ENCODE measurements around the gene RABL3.

The RABL3 gene

DNA sequence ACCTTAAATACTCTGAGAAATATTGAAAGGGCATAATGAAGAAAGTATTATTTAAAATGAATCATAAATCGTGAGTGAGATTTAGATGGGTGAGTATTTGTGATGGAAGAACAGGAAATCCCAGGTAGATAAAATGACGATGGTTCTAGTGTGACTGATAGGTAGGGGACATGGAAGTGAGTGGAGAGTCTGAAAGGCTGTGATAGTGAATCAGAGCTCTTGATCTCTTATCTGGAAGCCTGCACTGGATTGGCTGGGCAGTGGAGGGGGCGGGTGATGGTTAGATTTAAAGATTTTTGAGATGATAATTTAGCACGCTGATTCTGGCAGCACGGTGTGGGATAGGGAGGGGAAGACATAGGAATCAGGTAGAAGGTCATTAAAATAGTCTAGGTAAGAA, 80.4 kb downstream of the RABL3 start:
- DNase-seq (ENCODE audit: low read depth): no peak
- TF ChIP-seq, protein P1, sequence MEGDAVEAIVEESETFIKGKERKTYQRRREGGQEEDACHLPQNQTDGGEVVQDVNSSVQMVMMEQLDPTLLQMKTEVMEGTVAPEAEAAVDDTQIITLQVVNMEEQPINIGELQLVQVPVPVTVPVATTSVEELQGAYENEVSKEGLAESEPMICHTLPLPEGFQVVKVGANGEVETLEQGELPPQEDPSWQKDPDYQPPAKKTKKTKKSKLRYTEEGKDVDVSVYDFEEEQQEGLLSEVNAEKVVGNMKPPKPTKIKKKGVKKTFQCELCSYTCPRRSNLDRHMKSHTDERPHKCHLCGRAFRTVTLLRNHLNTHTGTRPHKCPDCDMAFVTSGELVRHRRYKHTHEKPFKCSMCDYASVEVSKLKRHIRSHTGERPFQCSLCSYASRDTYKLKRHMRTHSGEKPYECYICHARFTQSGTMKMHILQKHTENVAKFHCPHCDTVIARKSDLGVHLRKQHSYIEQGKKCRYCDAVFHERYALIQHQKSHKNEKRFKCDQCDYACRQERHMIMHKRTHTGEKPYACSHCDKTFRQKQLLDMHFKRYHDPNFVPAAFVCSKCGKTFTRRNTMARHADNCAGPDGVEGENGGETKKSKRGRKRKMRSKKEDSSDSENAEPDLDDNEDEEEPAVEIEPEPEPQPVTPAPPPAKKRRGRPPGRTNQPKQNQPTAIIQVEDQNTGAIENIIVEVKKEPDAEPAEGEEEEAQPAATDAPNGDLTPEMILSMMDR (IDR thresholded peaks at IDR 0.05; ENCODE audit: insufficient read depth, low read depth, low read length, missing control alignments): no peak
- H3K4me3 ChIP-seq (ENCODE audit: low read length): no peak overlapping the region

DNA sequence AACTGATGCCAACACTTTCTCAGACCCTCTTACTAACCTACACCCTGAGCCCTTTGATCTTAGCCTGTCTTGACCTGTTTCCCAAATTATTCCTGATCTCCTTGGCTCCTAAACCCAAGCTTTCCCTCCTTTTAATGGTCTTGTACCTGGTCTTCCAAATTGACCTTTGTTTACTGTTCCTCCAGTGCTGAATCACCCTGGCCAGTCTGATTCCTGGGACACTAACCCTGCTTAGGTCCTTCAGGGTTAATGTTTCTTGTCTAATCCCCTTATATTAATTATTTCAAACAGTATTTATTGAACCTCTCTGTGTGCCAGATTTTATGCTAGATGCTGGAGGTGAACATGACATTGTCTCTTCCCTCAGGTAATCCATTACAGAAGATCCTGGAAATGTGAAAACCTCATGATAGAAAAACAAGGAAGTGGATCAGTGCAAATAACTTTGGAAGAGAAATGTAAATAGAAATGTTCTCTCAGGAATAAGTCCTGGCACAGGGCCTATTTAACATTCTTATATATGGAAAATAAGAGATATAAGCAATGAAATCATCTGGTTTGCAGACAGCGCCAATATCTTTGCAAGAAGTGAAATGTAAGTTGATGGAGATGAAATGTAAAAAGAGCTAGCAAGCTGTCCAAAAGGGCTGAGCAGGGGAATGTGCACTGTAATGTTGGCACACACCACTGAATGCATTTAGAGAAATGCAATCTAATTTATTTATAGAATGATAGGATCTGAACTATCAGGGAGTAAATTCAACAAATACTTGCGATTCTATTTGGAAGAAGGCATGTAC, 81.0 kb downstream of the RABL3 start:
- TF ChIP-seq, protein P1 (IDR thresholded peaks at IDR 0.05; ENCODE audit: insufficient read depth, low read depth, low read length, missing control alignments): no peak
- H3K4me3 ChIP-seq (ENCODE audit: low read length): no peak overlapping the region
- no peak for DNase-seq (ENCODE audit: low read depth)

DNA sequence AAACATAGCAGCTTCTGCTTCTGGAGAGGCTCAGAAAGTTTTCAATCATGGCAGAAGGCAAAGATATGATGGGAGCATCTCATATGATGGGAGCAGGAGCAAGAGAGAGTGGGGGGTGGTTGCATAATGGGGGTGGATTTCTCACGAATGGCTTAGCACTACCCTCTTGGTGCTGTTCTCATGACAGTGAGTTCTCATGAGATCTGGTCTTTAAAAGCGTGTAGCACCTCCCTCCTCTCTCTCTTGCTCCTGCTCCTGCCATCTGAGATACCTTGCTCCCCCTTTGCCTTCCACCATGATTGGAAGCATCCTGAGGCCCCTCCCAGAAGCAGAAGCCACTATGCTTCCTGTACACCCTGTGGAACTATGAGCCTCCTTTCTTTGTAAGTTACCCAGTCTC, 82.5 kb downstream of the RABL3 start:
- H3K4me3 ChIP-seq (ENCODE audit: low read length): no peak overlapping the region
- no peak for DNase-seq (ENCODE audit: low read depth)
- TF ChIP-seq, protein P1 (IDR thresholded peaks at IDR 0.05; ENCODE audit: insufficient read depth, low read depth, low read length, missing control alignments): no peak

DNA sequence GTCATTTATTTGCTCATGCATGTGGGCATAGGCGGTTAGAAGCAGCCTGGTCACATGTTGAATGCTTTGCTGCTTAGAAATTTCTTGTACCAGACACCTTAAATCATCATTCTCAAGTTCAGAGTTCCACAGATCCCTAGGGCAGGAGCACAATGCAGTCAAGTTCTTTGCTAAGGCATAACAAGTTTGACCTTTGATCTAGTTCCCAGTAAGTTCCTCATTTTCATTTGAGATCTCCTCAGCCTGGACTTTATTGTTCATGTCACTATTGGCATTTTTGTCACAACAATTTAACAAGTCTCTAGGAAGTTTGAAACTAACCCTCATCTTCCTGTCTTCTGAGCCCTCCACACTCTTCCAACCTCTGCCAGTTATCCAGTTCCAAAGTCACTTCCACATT, 83.0 kb downstream of the RABL3 start:
- H3K4me3 ChIP-seq (ENCODE audit: low read length): no peak overlapping the region
- TF ChIP-seq, protein P1 (IDR thresholded peaks at IDR 0.05; ENCODE audit: insufficient read depth, low read depth, low read length, missing control alignments): no peak
- DNase-seq (ENCODE audit: low read depth): no peak

DNA sequence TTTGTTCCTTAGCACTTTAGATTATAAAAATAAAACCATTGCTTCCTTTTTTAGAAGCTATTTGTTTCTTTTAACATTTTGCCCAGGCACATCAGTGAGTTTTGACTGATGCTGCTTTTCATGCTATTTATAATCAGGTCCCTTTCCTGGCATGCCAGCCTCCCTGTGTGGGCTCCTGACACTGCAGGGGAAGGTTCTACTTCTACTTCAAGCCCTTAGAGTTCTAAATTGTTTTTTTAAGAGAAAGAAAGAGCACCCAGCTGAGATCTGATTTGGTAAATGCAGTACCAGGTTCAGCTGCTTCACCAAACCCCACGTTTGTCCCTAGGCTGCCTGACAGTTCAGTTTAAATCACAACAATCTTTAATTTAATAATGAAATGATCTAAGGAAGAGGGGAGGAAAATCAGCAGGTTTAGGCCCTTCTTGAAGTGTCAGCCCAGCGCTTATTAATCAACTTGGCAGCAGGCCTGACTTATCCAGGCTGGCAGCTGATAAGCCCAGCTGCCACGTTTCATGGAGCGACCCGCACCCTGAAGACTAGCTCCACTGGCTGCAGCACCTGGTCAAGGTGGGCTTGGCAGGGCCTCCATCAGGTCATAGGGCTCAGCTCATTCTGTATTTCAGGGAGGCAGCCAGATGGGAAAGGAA, 89.3 kb downstream of the RABL3 start:
- DNase-seq (ENCODE audit: low read depth): no peak
- TF ChIP-seq, protein P1 (IDR thresholded peaks at IDR 0.05; ENCODE audit: insufficient read depth, low read depth, low read length, missing control alignments): no peak

DNA sequence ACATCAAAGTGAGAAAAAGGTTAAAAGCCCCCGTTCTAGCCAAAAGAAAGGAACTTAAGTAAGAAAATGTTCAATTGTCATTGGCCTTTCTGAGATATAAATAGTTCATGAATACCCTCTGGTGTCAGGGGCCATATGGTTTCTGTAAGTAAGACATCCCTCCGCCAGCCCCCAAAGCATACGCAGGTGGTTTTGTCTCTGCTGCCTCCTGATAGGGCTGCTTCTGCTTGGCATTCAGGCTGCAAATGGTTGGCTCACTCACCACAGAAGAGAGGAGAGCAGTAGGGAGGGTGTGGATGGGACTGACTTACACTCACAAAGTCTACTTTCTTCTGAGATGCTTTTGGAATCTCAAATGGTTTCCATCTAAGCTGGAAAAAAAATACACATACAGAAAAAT, 90.0 kb downstream of the RABL3 start:
- no peak overlapping the region for H3K4me3 ChIP-seq (ENCODE audit: low read length)
- TF ChIP-seq, protein P1 (IDR thresholded peaks at IDR 0.05; ENCODE audit: insufficient read depth, low read depth, low read length, missing control alignments): no peak
- DNase-seq (ENCODE audit: low read depth): no peak

More for the DNA sequence above, 89.3 kb downstream of the RABL3 start:
- H3K4me3 ChIP-seq (ENCODE audit: low read length): no peak overlapping the region
